Large intestine (tissue), 3 donors: ENCODE results near the gene TRAPPC4. TPM values are rescaled to one million over a fixed set of nuclear protein-coding genes. Genes with fewer than 3 reads are reported as not detected.

ENCODE experiments used
- DNase-seq, 2 donors: peaks; one replicate each; pipeline versions ENCODE4 v3.0.0 to v3.0.0-alpha.2; 2013
- H3K27ac ChIP-seq: one replicate; pipeline ENCODE4 v1.5.1; 2013; ENCODE audit warnings: low read length
- H3K27me3 ChIP-seq: 2 replicates; pipeline ENCODE4 v1.6.1; 2013; ENCODE audit warnings: low read length; ENCODE audit not compliant: control insufficient read depth, insufficient read depth
- H3K36me3 ChIP-seq: 2 replicates; pipeline ENCODE4 v1.6.1; 2013; ENCODE audit warnings: low read length; ENCODE audit not compliant: control insufficient read depth, insufficient read depth
- H3K4me1 ChIP-seq: one replicate; pipeline ENCODE4 v1.6.1; 2013; ENCODE audit warnings: low read length; ENCODE audit not compliant: control insufficient read depth, insufficient read depth
- H3K4me3 ChIP-seq: one replicate; pipeline ENCODE4 v1.5.1; 2013; ENCODE audit warnings: low read length
- H3K9me3 ChIP-seq: one replicate; pipeline ENCODE4 v1.6.1; 2013; ENCODE audit warnings: mild to moderate bottlenecking, low read depth, low read length, moderate library complexity; ENCODE audit not compliant: control insufficient read depth
- WGBS: methylation state at CpG from one replicate; pipeline ENCODE4 v1.1.5; 2013; ENCODE audit warnings: low lambda C conversion rate; ENCODE audit not compliant: insufficient coverage; 5-methylcytosine and 5-hydroxymethylcytosine counted together
- polyA plus RNA-seq: library from polyadenylated mRNA; unstranded; fragments of 120-200 nt; gene quantifications from one replicate; pipeline ENCODE4 v1.2.1, GENCODE V29; 2013

Gene TRAPPC4
- polyA plus RNA-seq, 1 donor = 87.9 TPM

DNA sequence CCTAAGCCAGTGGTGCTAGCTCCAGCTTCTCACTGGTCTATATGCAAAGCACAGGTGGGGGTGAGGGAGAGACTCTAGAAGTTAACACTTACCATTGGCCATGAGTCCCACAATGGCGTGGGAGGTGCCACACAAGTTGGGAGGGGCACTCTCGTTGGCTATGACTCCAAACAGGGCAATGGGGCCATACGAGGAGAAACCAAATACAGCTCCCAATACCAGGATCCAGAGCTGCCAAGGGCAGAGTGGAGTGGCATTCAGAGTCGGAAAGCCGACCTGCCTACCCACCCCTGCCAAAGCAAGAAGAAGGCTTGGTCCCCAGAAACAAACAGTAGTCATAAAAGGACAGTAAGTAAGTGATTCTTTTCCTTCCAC, 6.5 kb downstream of the TRAPPC4 start:
- Histone ChIP-seq H3K27ac (peak overlapping the region; percentile 93), H3K36me3 (peaks cover 53% of the 10 kb centered on the region)
- WGBS = no CpG with 5 or more reads among the region's 5 CpGs

DNA sequence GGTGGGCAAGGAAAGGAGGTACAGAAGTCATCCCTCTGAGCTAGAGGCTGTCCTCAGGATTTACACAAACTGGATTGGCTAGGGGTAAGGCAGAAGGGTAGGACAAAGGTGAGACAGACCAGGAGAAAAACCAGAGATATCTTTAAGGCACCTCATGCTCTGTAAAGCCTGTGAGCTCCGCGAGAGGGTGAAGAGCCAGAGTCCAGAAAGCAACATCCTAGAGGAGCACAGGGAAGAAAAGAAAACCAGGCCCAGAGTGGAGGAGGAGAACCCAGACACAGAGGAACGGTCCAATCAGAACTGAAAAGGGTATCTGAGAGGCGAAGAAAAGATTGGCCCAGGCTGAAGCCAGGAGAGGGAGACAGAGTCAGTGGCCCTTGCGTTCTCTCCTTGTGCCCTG, 7.0 kb downstream of the TRAPPC4 start:
- 73% methylated on average over 2 of the region's 5 CpGs for WGBS
- Histone ChIP-seq H3K27ac (peak overlapping the region; percentile 93), H3K9me3 (no peaks in the 10 kb centered on the region), H3K4me1 (peaks cover 69% of the 10 kb centered on the region), H3K36me3 (peaks cover 53% of the 10 kb centered on the region), H3K4me3 (peak overlapping the region; percentile 96), H3K27me3 (no peaks in the 10 kb centered on the region)
- DNase-seq = peak; percentile 43 to 75

More for the DNA sequence above, 6.5 kb downstream of the TRAPPC4 start:
- H3K9me3 ChIP-seq = no peaks in the 10 kb centered on the region
- H3K27me3 ChIP-seq = no peaks in the 10 kb centered on the region
- peaks cover 72% of the 10 kb centered on the region for H3K4me1 ChIP-seq
- peak overlapping the region; percentile 96 for H3K4me3 ChIP-seq
- no peak for DNase-seq

DNA sequence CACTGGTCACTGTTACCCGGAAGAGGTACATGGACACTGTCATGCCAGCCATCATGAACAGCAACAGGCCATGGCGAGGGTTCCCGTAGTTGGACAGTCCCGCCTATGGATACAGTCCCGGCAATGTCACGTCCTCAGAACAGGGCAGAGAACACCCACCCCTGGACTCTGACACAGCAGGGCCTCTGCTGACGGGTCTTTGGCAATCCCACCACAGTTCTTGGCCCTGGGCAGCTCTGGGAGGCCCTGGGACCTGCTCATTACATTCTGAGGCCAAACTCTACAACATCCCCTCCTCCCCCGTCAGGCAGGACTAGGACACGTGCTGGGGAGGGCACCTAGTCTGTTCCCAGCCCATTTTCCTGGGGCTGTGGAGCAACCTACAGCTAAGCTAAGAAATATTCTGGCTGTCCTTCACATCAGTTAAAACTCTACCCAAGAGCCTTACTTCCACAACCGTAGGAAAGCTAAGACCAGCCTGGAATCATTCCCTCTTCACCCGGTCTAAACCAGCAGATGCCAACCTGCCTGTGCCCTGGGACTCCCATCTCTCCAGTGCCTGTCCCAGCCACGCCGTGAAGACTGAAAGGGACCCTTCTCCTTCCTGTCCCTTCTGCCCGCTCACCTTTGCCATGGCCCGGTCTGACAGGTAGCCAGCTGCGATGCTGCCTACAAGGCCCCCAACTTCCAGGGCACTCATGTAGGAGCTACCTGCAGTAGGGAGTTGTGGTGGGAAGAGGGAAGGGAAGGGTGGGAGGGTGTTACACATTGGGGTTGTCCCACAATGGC, 7.6 kb downstream of the TRAPPC4 start:
- no peaks in the 10 kb centered on the region for H3K27me3 ChIP-seq
- H3K4me1 ChIP-seq = peaks cover 62% of the 10 kb centered on the region
- peak overlapping the region; percentile 96 for H3K4me3 ChIP-seq
- no peaks in the 10 kb centered on the region for H3K9me3 ChIP-seq
- peak; percentile 62 to 86 for DNase-seq
- H3K36me3 ChIP-seq = peaks cover 53% of the 10 kb centered on the region
- peak overlapping the region; percentile 93 for H3K27ac ChIP-seq
- WGBS = no CpG with 5 or more reads among the region's 16 CpGs

DNA sequence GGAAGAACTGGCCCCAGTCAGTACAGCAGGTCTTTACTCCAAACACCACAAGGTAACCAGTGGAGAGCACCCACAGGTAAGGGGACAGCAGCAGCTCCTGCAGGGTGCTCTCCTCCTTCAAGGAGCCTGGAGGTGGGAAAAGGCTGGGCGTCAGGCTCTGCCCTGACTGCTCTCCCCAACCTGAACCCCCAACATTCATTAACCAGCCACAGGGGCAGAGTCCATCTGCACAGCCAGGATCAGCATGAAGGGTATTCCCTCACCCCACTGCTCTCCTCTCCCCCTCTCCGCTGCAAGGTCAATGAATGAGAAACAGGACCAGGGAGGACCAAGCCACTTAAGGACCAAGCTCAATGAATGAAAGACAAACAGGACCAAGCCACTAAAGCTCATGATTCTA, 8.4 kb downstream of the TRAPPC4 start:
- peak; percentile 73 to 90 for DNase-seq
- H3K36me3 ChIP-seq = peaks cover 53% of the 10 kb centered on the region
- no CpG with 5 or more reads among the region's 2 CpGs for WGBS
- peaks cover 55% of the 10 kb centered on the region for H3K4me1 ChIP-seq
- no peaks in the 10 kb centered on the region for H3K27me3 ChIP-seq
- peak overlapping the region; percentile 93 for H3K27ac ChIP-seq
- peak overlapping the region; percentile 96 for H3K4me3 ChIP-seq
- H3K9me3 ChIP-seq = no peaks in the 10 kb centered on the region

DNA sequence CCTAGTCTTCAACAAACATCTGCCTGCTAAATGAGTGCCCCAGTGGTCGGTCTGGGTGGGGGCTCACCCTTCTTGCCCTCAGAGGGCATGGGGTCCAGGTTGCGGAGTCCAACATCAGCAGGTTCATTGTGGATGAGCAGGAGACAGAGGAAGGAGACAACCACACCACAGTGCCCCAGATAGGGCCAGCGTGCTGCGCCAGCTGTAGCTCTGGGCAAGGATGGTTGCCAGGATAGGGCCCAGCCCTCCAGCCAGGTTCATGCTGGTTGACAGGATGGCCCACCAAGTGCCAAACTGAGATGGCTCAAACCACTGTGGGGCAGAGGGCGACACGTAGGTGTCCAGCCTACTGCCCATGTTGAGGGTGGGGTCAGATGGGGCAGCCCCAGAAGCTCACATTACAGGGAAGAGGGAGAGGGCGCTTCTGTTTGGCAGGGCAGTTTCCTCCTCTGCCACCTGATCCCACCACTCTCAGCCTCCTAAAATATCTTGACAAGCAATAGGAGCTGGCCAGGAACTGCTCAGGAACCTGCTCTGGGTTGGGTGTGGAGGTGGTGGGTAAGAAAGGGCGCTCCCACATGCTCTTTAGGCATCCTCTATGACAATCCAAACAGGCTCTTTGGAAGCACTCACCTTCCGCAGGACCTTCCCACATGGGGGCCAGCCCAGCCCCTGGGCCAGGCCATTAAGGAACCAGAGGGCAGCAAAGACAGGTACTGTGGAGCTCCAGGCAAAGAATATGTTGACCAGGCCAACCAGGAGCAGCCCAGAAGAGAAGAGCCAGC, 9.2 kb downstream of the TRAPPC4 start:
- peak overlapping the region; percentile 96 for H3K4me3 ChIP-seq
- WGBS = no CpG with 5 or more reads among the region's 9 CpGs
- H3K9me3 ChIP-seq = no peaks in the 10 kb centered on the region
- H3K27me3 ChIP-seq = no peaks in the 10 kb centered on the region
- no peak for DNase-seq
- H3K4me1 ChIP-seq = peaks cover 48% of the 10 kb centered on the region
- H3K36me3 ChIP-seq = peaks cover 46% of the 10 kb centered on the region
- peak overlapping the region; percentile 93 for H3K27ac ChIP-seq

DNA sequence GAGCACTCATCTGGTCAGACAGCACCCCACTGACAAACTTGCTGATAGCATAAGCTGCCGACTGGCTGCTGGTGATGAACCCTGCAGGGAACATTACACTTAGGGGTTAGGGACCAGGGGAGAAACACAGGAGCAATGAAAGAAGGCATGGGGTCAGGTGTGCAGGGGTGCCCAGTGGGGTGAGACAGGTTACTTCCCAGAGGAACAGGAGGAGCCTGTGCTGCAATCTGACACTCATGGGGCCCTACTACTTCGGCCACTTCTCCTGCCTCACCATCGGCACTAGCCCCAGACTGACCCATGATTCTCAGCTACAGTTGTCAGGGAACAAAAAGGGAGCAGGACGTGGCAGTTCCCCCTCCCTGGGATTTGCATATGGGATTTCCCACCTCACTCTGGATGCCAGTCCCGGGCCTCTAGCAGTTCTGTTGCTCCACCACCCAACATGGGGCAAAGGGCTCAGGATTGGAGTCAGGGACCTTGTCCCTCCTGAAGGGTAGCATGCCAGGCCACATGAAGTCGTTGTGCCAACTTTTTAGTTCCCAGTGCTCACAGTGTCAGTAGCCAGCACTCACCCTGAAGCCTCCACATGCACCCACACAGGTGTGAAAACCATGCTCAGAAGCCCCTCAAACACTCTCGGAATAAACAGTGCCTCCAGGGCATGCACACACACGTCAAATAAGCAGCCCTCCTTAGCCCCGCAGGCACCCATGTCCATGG, 9.9 kb downstream of the TRAPPC4 start:
- peak in 1 of 2 donors; percentile 32 for DNase-seq
- peaks cover 40% of the 10 kb centered on the region for H3K4me1 ChIP-seq
- peak overlapping the region; percentile 96 for H3K4me3 ChIP-seq

DNA sequence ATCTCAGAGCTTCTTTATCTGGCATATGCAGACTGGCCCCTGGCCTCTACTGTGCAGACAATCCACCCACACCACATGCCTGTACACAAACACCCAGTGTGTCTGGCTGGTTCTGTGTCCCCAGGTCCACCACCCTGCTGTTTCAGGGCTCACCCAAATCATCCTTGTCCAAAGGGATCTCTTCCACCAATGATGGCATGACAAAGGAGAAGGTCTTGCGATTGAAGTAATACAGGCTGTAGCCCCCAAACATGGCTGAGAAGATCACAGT, 10.4 kb downstream of the TRAPPC4 start:
- Histone ChIP-seq H3K4me3 (peak overlapping the region; percentile 96), H3K4me1 (peaks cover 37% of the 10 kb centered on the region), H3K27ac (peak overlapping the region; percentile 93), H3K9me3 (no peaks in the 10 kb centered on the region), H3K27me3 (no peaks in the 10 kb centered on the region), H3K36me3 (peaks cover 35% of the 10 kb centered on the region)
- DNase-seq = no peak
- whole genome bisulfite sequencing = no CpG with 5 or more reads among the region's 1 CpG

More for the DNA sequence above, 9.9 kb downstream of the TRAPPC4 start:
- H3K9me3 ChIP-seq = no peaks in the 10 kb centered on the region
- no peaks in the 10 kb centered on the region for H3K27me3 ChIP-seq
- no CpG with 5 or more reads among the region's 9 CpGs for WGBS
- H3K36me3 ChIP-seq = peaks cover 40% of the 10 kb centered on the region
- H3K27ac ChIP-seq = peak overlapping the region; percentile 93

DNA sequence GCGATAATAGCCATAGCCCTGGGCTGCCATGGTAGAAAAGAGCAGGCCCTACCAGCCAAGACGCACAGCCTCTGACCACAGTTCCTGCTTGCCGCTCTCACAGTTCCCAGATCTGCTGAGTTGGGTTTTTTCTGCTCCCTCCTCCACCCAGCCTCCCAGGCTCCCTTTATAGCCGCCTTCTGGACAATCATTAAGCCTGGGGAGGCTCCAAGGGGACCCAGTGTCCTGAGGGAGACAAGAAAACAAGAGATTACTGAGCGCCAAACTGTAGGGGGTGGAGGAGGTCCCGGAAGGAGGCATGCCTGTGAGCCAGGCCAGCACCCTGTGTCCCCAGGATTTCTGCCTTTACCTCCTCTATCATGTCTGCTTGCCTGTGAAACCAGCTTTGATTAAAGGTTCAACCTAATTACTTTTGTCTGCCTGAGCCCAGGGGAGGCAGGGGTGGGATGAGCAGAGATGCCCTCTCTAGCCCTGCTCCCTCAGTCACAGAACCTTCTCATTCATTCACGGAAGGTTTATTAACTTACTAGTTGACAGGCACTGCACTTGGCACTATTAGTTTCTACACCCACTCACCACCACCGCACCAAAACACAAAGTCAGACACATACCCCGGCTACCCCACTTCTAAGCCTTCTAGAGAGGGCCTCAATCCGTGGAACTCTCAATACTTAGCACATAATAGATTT, 10.9 kb downstream of the TRAPPC4 start:
- DNase-seq = peak; percentile 90 to 95
- peaks cover 31% of the 10 kb centered on the region for H3K36me3 ChIP-seq
- peaks cover 33% of the 10 kb centered on the region for H3K4me1 ChIP-seq
- WGBS = no CpG with 5 or more reads among the region's 10 CpGs
- H3K4me3 ChIP-seq = peak overlapping the region; percentile 96
- peak overlapping the region; percentile 93 for H3K27ac ChIP-seq
- no peaks in the 10 kb centered on the region for H3K9me3 ChIP-seq
- no peaks in the 10 kb centered on the region for H3K27me3 ChIP-seq

DNA sequence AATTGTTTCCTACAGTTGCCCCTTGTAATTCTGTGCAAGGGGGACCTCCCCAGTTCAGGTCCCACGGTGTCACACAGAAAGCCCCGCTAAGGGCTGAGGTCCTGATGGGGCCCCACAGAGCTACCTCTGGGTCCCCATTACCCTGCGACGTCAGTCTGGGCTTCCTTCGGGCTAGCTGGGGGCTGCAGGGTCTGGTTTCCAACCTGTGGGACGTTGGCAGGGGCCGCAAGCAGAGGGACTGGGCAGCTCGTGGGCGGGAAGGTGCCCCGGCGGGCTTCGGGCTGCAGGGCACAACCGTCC, 11.4 kb downstream of the TRAPPC4 start:
- H3K4me3 ChIP-seq = peak overlapping the region; percentile 96
- H3K4me1 ChIP-seq = peaks cover 28% of the 10 kb centered on the region
- H3K27me3 ChIP-seq = no peaks in the 10 kb centered on the region
- no peak for DNase-seq
- H3K9me3 ChIP-seq = no peaks in the 10 kb centered on the region
- WGBS = no CpG with 5 or more reads among the region's 13 CpGs
- peaks cover 26% of the 10 kb centered on the region for H3K36me3 ChIP-seq
- peak overlapping the region; percentile 93 for H3K27ac ChIP-seq
